Neural cell (in vitro differentiated cells): Measurements from ENCODE around the gene PREP. TPM values are rescaled to one million over a fixed set of nuclear protein-coding genes. Genes with fewer than 3 reads are reported as not detected.
"Not testable (repeated sequence)": the region's sequence is repeated elsewhere in the genome, so short reads cannot be mapped to it uniquely, and the experiment has no call there.

Experiments used
- H2AFZ ChIP-seq: fragments of 200-600, 300-800 bp; sonication (generic), shearing (Covaris generic); 2 replicates; pipeline ENCODE4 v1.6.0; 2014; ENCODE audit warnings: low read depth, mild to moderate bottlenecking, antibody characterized with exemption, low read length, moderate library complexity
- H3F3A ChIP-seq: fragments of 200-600 bp; shearing (Covaris generic); 2 replicates; pipeline ENCODE4 v1.6.1; 2016; ENCODE audit warnings: mild to moderate bottlenecking, moderate library complexity, mixed read lengths, antibody characterized with exemption, low read length; ENCODE audit not compliant: insufficient read depth, poor library complexity, severe bottlenecking
- H3K27ac ChIP-seq: fragments of 200-600, 300-800 bp; sonication (generic), shearing (Covaris generic); 2 replicates; pipeline ENCODE4 v1.5.1; 2014; ENCODE audit warnings: mild to moderate bottlenecking, low read length, moderate library complexity
- H3K27me3 ChIP-seq: fragments of 300-800, 200-600 bp; sonication (generic), shearing (Covaris generic); 2 replicates; pipeline ENCODE4 v1.6.0; 2014; ENCODE audit warnings: mild to moderate bottlenecking, low read depth, low read length, moderate library complexity; ENCODE audit not compliant: insufficient read depth
- H3K36me3 ChIP-seq: fragments of 300-800, 200-600 bp; sonication (generic), shearing (Covaris generic); 2 replicates; pipeline ENCODE4 v1.5.1; 2014; ENCODE audit warnings: mild to moderate bottlenecking, antibody characterized with exemption, low read length, moderate library complexity; ENCODE audit not compliant: insufficient read depth
- H3K4me2 ChIP-seq: fragments of 300-800, 200-600 bp; sonication (generic), shearing (Covaris generic); 2 replicates; pipeline ENCODE4 v1.6.0; 2014; ENCODE audit warnings: mild to moderate bottlenecking, low read length
- H3K4me3 ChIP-seq: fragments of 300-800, 200-600 bp; sonication (generic), shearing (Covaris generic); 2 replicates; pipeline ENCODE4 v1.5.1; 2014; ENCODE audit warnings: mild to moderate bottlenecking, low read length, moderate library complexity
- H3K79me2 ChIP-seq: fragments of 200-600 bp; shearing (Covaris generic); replicated peaks from 2 replicates; pipeline ENCODE4 v1.6.0; 2014; ENCODE audit warnings: mild to moderate bottlenecking, low read length, moderate library complexity; ENCODE audit not compliant: insufficient read depth
- H3K9ac ChIP-seq: fragments of 300-800, 200-600 bp; sonication (generic), shearing (Covaris generic); 2 replicates; pipeline ENCODE4 v1.6.1; 2016; ENCODE audit warnings: mild to moderate bottlenecking, low read length, mixed read lengths
- H3K9me2 ChIP-seq: fragments of 200-600 bp; shearing (Covaris generic); 2 replicates; pipeline ENCODE4 v1.6.1; 2016; ENCODE audit warnings: mild to moderate bottlenecking, low read length, mixed read lengths; ENCODE audit not compliant: insufficient read depth
- H3K9me3 ChIP-seq: fragments of 200-600, 300-800 bp; sonication (generic), shearing (Covaris generic); 2 replicates; pipeline ENCODE4 v1.6.1; 2016; ENCODE audit warnings: mild to moderate bottlenecking, mixed run types, low read length, moderate library complexity, mixed read lengths
- H4K20me1 ChIP-seq: fragments of 200-600 bp; shearing (Covaris generic); 2 replicates; pipeline ENCODE4 v1.6.1; 2016; ENCODE audit warnings: mild to moderate bottlenecking, mixed run types; ENCODE audit not compliant: insufficient read depth
- EZH2 ChIP-seq: fragments of 200-600, 300-800 bp; shearing (Covaris generic), sonication (generic); IDR thresholded peaks from 2 replicates; pipeline ENCODE4 v1.6.1; 2014; ENCODE audit warnings: antibody characterized with exemption, low read length, borderline replicate concordance, mild to moderate bottlenecking; ENCODE audit not compliant: insufficient read depth, poor library complexity, severe bottlenecking
- MXI1 ChIP-seq: fragments of 450-650 bp; conservative IDR thresholded peaks from 2 replicates; pipeline ENCODE4 v1.6.1; 2014; ENCODE audit warnings: antibody characterized with exemption, mild to moderate bottlenecking; ENCODE audit not compliant: poor library complexity, severe bottlenecking
- POLR2AphosphoS5 ChIP-seq: IDR thresholded peaks from 2 replicates; pipeline ENCODE4 v1.6.1; 2012
- RAD21 ChIP-seq: fragments of 450-650 bp; conservative IDR thresholded peaks from 2 replicates; pipeline ENCODE4 v1.6.1; 2014; ENCODE audit warnings: antibody characterized with exemption, mild to moderate bottlenecking, moderate library complexity
- SMC3 ChIP-seq: fragments of 450-650 bp; conservative IDR thresholded peaks from 2 replicates; pipeline ENCODE4 v1.6.1; 2014; ENCODE audit warnings: antibody characterized with exemption, mild to moderate bottlenecking, moderate library complexity; ENCODE audit not compliant: poor library complexity
- TAF1 ChIP-seq: IDR thresholded peaks from 2 replicates; pipeline ENCODE4 v1.6.1; 2012; ENCODE audit warnings: low read depth
- polyA plus RNA-seq: library from polyadenylated mRNA; depleted of rRNA; stranded (reverse); fragments of >200 nt; gene quantifications from 2 replicates; pipeline ENCODE4 v1.2.3, GENCODE V29; 2014
- TF ChIP-seq, protein P1 (sequence below): fragments of 450-650 bp; IDR thresholded peaks from 2 replicates; pipeline ENCODE4 v1.5.1; 2014; ENCODE audit warnings: antibody characterized with exemption, mild to moderate bottlenecking, moderate library complexity; ENCODE audit not compliant: poor library complexity, severe bottlenecking
- TF ChIP-seq, protein P2 (sequence below): IDR thresholded peaks from 2 replicates; pipeline ENCODE4 v1.6.1; 2012; ENCODE audit warnings: borderline replicate concordance

The PREP gene
- polyA plus RNA-seq, 1 donor from 2014 or later: 24.5 TPM

DNA sequence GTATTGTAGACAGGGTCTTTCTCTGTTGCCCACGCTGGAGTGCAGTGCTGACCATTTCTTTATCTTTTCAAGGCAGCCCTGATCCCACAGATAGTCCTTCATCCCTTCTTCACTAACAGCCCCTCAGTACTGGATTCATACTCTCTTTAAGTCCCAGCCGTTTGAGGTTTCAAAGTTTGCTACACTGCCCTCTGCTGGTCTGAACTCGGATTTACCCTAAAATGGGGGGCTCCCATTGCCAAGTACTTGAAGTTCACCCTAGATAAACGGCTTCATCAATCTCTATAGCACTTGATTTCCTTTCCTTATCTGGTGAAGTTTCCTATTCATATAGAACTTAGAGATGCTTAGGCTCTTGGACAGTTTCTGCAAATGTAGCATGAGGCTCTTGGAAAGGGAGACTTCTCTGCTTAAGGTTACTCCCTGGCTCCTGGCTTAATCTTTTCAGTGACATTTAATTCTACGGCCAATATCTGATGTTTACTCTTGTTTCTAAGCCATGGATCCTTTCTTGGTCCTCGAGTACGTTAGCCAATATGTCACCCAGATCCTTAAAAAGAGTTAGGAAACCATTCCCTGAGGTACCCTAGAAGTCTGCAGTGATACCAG, 21.4 kb upstream of the PREP start:
- Histone ChIP-seq H3K9ac (no peak overlapping the region), H3K27ac (no peak overlapping the region), H3F3A (no peaks in the 10 kb centered on the region), H3K36me3 (no peaks in the 10 kb centered on the region), H3K27me3 (no peaks in the 10 kb centered on the region), H3K9me2 (no peaks in the 10 kb centered on the region), H3K9me3 (no peaks in the 10 kb centered on the region), H3K4me2 (no peak overlapping the region), H3K79me2 (no peaks in the 10 kb centered on the region), H4K20me1 (no peaks in the 10 kb centered on the region), H3K4me3 (no peak overlapping the region), H2AFZ (no peak overlapping the region)
- TF ChIP-seq, protein P1, sequence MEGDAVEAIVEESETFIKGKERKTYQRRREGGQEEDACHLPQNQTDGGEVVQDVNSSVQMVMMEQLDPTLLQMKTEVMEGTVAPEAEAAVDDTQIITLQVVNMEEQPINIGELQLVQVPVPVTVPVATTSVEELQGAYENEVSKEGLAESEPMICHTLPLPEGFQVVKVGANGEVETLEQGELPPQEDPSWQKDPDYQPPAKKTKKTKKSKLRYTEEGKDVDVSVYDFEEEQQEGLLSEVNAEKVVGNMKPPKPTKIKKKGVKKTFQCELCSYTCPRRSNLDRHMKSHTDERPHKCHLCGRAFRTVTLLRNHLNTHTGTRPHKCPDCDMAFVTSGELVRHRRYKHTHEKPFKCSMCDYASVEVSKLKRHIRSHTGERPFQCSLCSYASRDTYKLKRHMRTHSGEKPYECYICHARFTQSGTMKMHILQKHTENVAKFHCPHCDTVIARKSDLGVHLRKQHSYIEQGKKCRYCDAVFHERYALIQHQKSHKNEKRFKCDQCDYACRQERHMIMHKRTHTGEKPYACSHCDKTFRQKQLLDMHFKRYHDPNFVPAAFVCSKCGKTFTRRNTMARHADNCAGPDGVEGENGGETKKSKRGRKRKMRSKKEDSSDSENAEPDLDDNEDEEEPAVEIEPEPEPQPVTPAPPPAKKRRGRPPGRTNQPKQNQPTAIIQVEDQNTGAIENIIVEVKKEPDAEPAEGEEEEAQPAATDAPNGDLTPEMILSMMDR: peak; percentile 29
- no peak for TF ChIP-seq RAD21

DNA sequence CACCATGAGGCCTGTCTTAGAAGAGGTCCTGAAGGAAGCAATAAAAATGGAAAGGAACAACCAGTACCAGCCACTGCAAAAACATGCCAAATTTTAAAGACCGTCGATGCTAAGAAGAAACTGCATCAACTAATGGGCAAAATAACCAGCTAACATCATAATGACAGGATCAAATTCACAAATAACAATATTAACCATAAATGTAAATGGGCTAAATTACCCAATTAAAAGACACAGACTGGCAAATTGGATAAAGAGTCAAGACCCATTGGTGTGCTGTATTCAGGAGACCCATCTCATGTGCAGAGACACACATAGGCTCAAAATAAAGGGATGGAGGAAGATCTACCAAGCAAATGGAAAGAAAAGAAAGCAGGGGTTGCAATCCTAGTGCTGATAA, 14.1 kb upstream of the PREP start:
- not testable (repeated sequence) for H3K9me2 ChIP-seq, H2AFZ ChIP-seq, H3K36me3 ChIP-seq, H3K9ac ChIP-seq, H3K27ac ChIP-seq, H3F3A ChIP-seq, H3K4me3 ChIP-seq, H3K27me3 ChIP-seq, H3K9me3 ChIP-seq, H3K4me2 ChIP-seq, H3K79me2 ChIP-seq, H4K20me1 ChIP-seq

DNA sequence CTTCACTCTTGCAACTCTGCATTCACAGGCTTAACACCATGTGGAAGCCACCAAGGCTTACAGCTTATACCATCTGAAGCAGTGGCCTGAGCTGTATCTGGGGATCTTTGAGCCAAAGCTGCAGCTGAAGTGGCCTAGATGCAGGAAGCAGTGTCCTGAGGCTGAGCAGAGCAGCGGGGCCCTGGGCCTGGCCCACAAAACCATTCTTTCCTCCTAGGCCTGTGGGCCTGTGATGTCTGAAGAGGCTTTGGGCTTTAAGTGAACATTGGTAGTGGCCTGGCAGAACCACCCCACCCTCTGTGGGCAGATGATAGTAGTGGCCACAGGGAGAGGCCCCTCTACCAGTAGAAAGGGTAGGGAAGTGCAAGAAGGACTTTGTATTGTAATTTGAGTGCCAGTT, 6.9 kb upstream of the PREP start:
- no peaks in the 10 kb centered on the region for H3K9me2 ChIP-seq
- H3K27ac ChIP-seq: no peak overlapping the region
- no peak overlapping the region for H3K4me3 ChIP-seq
- no peaks in the 10 kb centered on the region for H3K27me3 ChIP-seq
- H3F3A ChIP-seq: no peaks in the 10 kb centered on the region
- H3K36me3 ChIP-seq: no peaks in the 10 kb centered on the region
- H4K20me1 ChIP-seq: no peaks in the 10 kb centered on the region
- TF ChIP-seq POLR2AphosphoS5 (no peak), SMC3 (no peak), MXI1 (no peak), EZH2 (no peak), RAD21 (no peak), TAF1 (no peak)
- TF ChIP-seq, protein P1: no peak
- TF ChIP-seq, protein P2, sequence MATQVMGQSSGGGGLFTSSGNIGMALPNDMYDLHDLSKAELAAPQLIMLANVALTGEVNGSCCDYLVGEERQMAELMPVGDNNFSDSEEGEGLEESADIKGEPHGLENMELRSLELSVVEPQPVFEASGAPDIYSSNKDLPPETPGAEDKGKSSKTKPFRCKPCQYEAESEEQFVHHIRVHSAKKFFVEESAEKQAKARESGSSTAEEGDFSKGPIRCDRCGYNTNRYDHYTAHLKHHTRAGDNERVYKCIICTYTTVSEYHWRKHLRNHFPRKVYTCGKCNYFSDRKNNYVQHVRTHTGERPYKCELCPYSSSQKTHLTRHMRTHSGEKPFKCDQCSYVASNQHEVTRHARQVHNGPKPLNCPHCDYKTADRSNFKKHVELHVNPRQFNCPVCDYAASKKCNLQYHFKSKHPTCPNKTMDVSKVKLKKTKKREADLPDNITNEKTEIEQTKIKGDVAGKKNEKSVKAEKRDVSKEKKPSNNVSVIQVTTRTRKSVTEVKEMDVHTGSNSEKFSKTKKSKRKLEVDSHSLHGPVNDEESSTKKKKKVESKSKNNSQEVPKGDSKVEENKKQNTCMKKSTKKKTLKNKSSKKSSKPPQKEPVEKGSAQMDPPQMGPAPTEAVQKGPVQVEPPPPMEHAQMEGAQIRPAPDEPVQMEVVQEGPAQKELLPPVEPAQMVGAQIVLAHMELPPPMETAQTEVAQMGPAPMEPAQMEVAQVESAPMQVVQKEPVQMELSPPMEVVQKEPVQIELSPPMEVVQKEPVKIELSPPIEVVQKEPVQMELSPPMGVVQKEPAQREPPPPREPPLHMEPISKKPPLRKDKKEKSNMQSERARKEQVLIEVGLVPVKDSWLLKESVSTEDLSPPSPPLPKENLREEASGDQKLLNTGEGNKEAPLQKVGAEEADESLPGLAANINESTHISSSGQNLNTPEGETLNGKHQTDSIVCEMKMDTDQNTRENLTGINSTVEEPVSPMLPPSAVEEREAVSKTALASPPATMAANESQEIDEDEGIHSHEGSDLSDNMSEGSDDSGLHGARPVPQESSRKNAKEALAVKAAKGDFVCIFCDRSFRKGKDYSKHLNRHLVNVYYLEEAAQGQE: no peak
- H3K9ac ChIP-seq: no peak overlapping the region
- H3K4me2 ChIP-seq: no peak overlapping the region
- no peaks in the 10 kb centered on the region for H3K79me2 ChIP-seq
- no peak overlapping the region for H2AFZ ChIP-seq
- peaks cover 10% of the 10 kb centered on the region for H3K9me3 ChIP-seq
